Liver (tissue), 3 donors: ENCODE measurements around the gene LCE1F.

Experiments used
- CTCF ChIP-seq: fragments of 150-350 bp; IDR thresholded peaks from 2 replicates; pipeline ENCODE4 v1.5.1; 2017; ENCODE audit warnings: improper control_type of control experiment, low read depth, low read length; ENCODE audit not compliant: missing input control
- FOXA1 ChIP-seq: IDR thresholded peaks from 2 replicates; pipeline ENCODE4 v1.6.1; 2016; ENCODE audit warnings: antibody characterized with exemption
- GABPA ChIP-seq, 2 donors: IDR thresholded peaks in 1 of 2; conservative IDR thresholded peaks in 1 of 2; 2 replicates each; pipeline ENCODE4 v1.6.1; 2016; ENCODE audit warnings: antibody characterized with exemption in 2 of 2, mild to moderate bottlenecking in 1 of 2, moderate library complexity in 1 of 2
- RXRA ChIP-seq, 2 donors: IDR thresholded peaks; 2 replicates each; pipeline ENCODE4 v1.6.1; 2017 to 2018; ENCODE audit warnings: antibody characterized with exemption in 2 of 2, mild to moderate bottlenecking in 1 of 2
- TAF1 ChIP-seq: conservative IDR thresholded peaks from 2 replicates; pipeline ENCODE4 v1.6.1; 2016; ENCODE audit warnings: antibody characterized with exemption, mild to moderate bottlenecking
- donor health status: healthy.
- donor health status: healthy.

GRCh38 chr1:152741656-152742055, 33.3 kb upstream of the LCE1F start:
- TF ChIP-seq CTCF, result no peak
- no peak for TF ChIP-seq FOXA1
- TF ChIP-seq TAF1, result no peak
- TF ChIP-seq GABPA (IDR thresholded peaks at IDR 0.05 in 1 of 2, conservative IDR thresholded peaks at IDR 0.05 in 1 of 2), result no peak
- TF ChIP-seq RXRA (IDR thresholded peaks at IDR 0.05), result no peak
